Hematopoietic multipotent progenitor cell treated with erythropoietin and hydrocortisone succinate and interleukin-3 and kit ligand, for 6 days (in vitro differentiated cells): ENCODE measurements around the gene OR51D1.

Experiments
- DNase-seq: peaks from one replicate; pipeline ENCODE4 v3.0.0-alpha.2; 2015

OR51D1 gene

GRCh38 chr11:4636962-4637661 lies at the start of gene OR51D1:
Gene OR51D1, plus strand, starts transcription at chr11:4637477. Its CDS starts 2,314 bp downstream, at chr11:4639791.
- DNase-seq, result peak; percentile 84

- DNase-seq, result no peak
Measured at GRCh38 chr11:4589017-4589416, 48.3 kb upstream of the OR51D1 start.

- DNase-seq, result no peak
Measured at GRCh38 chr11:4593739-4594138, 43.5 kb upstream of the OR51D1 start, which contains the start of gene OR52I1. Gene OR52I1, plus strand, starts transcription at chr11:4594039. Its CDS starts 0 bp downstream, at chr11:4594039.

GRCh38 chr11:4605057-4605456 lies 32.2 kb upstream of the OR51D1 start:
- no peak for DNase-seq

GRCh38 chr11:4606231-4607015 lies 30.9 kb upstream of the OR51D1 start:
- peak; percentile 27 for DNase-seq

GRCh38 chr11:4607096-4607495 lies 30.2 kb upstream of the OR51D1 start:
- peak; percentile 20 for DNase-seq

- peak; percentile 97 for DNase-seq
Measured at GRCh38 chr11:4607781-4608666, 29.3 kb upstream of the OR51D1 start, which contains the start of gene TRIM68. Gene TRIM68, minus strand, starts transcription at chr11:4608231. Its CDS starts 2,727 bp downstream, at chr11:4605504.

- DNase-seq, result no peak
Measured at GRCh38 chr11:4610258-4610935, 26.9 kb upstream of the OR51D1 start.

- DNase-seq, result no peak
Measured at GRCh38 chr11:4611986-4612385, 25.3 kb upstream of the OR51D1 start.

- no peak for DNase-seq
Measured at GRCh38 chr11:4615856-4616444, 21.3 kb upstream of the OR51D1 start.

GRCh38 chr11:4619514-4619913 lies 17.8 kb upstream of the OR51D1 start:
- DNase-seq, result no peak

- peak; percentile 92 for DNase-seq
Measured at GRCh38 chr11:4626207-4627099, 10.8 kb upstream of the OR51D1 start.

- DNase-seq, result no peak
Measured at GRCh38 chr11:4636136-4636535, 1.1 kb upstream of the OR51D1 start.

GRCh38 chr11:4637662-4638047 lies 378 bp downstream of the OR51D1 start:
- DNase-seq, result no peak

GRCh38 chr11:4639931-4640330 lies 2.7 kb downstream of the OR51D1 start:
- no peak for DNase-seq

- no peak for DNase-seq
Measured at GRCh38 chr11:4641501-4641900, 4.2 kb downstream of the OR51D1 start.

GRCh38 chr11:4642043-4642442 lies 4.8 kb downstream of the OR51D1 start:
- DNase-seq, result no peak

GRCh38 chr11:4643076-4643475 lies 5.8 kb downstream of the OR51D1 start:
- DNase-seq, result no peak

- no peak for DNase-seq
Measured at GRCh38 chr11:4643682-4644081, 6.4 kb downstream of the OR51D1 start, which contains the start of gene OR51E1. Gene OR51E1, plus strand, starts transcription at chr11:4643982. Its CDS starts 8,545 bp downstream, at chr11:4652527.

- no peak for DNase-seq
Measured at GRCh38 chr11:4644233-4644632, 7.0 kb downstream of the OR51D1 start.

- DNase-seq, result no peak
Measured at GRCh38 chr11:4645974-4646373, 8.7 kb downstream of the OR51D1 start.
